H9 (cell line): ENCODE data around the gene EVI5. TPM values are rescaled to one million over a fixed set of nuclear protein-coding genes. Genes with fewer than 3 reads are reported as not detected.

Experiments
- DNase-seq: peaks from one replicate; pipeline ENCODE4 v3.0.0-alpha.2; 2017
- H2AFZ ChIP-seq: one replicate; pipeline ENCODE4 v1.6.1; 2013; ENCODE audit warnings: mild to moderate bottlenecking, low read length, control low read depth, moderate library complexity
- H2AK5ac ChIP-seq: 2 replicates; pipeline ENCODE4 v1.6.1; 2013; ENCODE audit warnings: low read length, control low read depth, mixed read lengths; ENCODE audit not compliant: insufficient read length
- H2BK120ac ChIP-seq: one replicate; pipeline ENCODE4 v1.6.1; 2013; ENCODE audit warnings: low read depth, mild to moderate bottlenecking, low read length, control low read depth, inconsistent platforms; ENCODE audit not compliant: poor library complexity, severe bottlenecking
- H2BK12ac ChIP-seq: 2 replicates; pipeline ENCODE4 v1.6.1; 2013; ENCODE audit warnings: low read length, control low read depth, mixed read lengths, low read depth; ENCODE audit not compliant: insufficient read length
- H2BK15ac ChIP-seq: 2 replicates; pipeline ENCODE4 v1.6.1; 2013; ENCODE audit warnings: low read depth, low read length, control low read depth
- H2BK20ac ChIP-seq: one replicate; pipeline ENCODE4 v1.6.1; 2013; ENCODE audit warnings: low read depth, mild to moderate bottlenecking, low read length, control low read depth, inconsistent platforms; ENCODE audit not compliant: poor library complexity, severe bottlenecking
- H2BK5ac ChIP-seq: 2 replicates; pipeline ENCODE4 v1.6.1; 2013; ENCODE audit warnings: low read length, control low read depth, mixed read lengths; ENCODE audit not compliant: insufficient read length
- H3K14ac ChIP-seq: 2 replicates; pipeline ENCODE4 v1.6.1; 2013; ENCODE audit warnings: low read length, control low read depth; ENCODE audit not compliant: insufficient read depth
- H3K18ac ChIP-seq: 2 replicates; pipeline ENCODE4 v1.6.1; 2013; ENCODE audit warnings: low read depth, mild to moderate bottlenecking, mixed read lengths, low read length, control low read depth; ENCODE audit not compliant: insufficient read length
- H3K23ac ChIP-seq: 2 replicates; pipeline ENCODE4 v1.6.1; 2013; ENCODE audit warnings: low read length, control low read depth, mixed read lengths, low read depth; ENCODE audit not compliant: insufficient read length
- H3K23me2 ChIP-seq: 2 replicates; pipeline ENCODE4 v1.6.1; 2013; ENCODE audit warnings: low read depth, mild to moderate bottlenecking, mixed read lengths, low read length, control low read depth; ENCODE audit not compliant: insufficient read length, poor library complexity, severe bottlenecking
- H3K27ac ChIP-seq: 2 replicates; pipeline ENCODE4 v1.5.1; 2013; ENCODE audit warnings: low read length, control low read depth, mixed read lengths, low read depth; ENCODE audit not compliant: insufficient read length
- H3K27me3 ChIP-seq: 2 replicates; pipeline ENCODE4 v1.6.1; 2013; ENCODE audit warnings: low read length, control low read depth, inconsistent platforms; ENCODE audit not compliant: insufficient read depth
- H3K4ac ChIP-seq: 2 replicates; pipeline ENCODE4 v1.6.1; 2013; ENCODE audit warnings: low read depth, mild to moderate bottlenecking, control low read depth, inconsistent platforms, low read length, moderate library complexity
- H3K4me1 ChIP-seq: 2 replicates; pipeline ENCODE4 v1.6.1; 2013; ENCODE audit warnings: low read length, control low read depth, inconsistent platforms; ENCODE audit not compliant: insufficient read depth
- H3K4me2 ChIP-seq: 2 replicates; pipeline ENCODE4 v1.6.1; 2013; ENCODE audit warnings: low read length, control low read depth, mixed read lengths; ENCODE audit not compliant: insufficient read length, insufficient read depth
- H3K56ac ChIP-seq: 2 replicates; pipeline ENCODE4 v1.6.1; 2013; ENCODE audit warnings: low read depth, mild to moderate bottlenecking, mixed read lengths, low read length, control low read depth; ENCODE audit not compliant: insufficient read length
- H3K79me1 ChIP-seq: 2 replicates; pipeline ENCODE4 v1.6.1; 2013; ENCODE audit warnings: low read depth, mild to moderate bottlenecking, moderate library complexity, low read length, control low read depth, inconsistent platforms; ENCODE audit not compliant: insufficient read depth, poor library complexity, severe bottlenecking
- H3K79me2 ChIP-seq: 2 replicates; pipeline ENCODE4 v1.6.1; 2013; ENCODE audit warnings: low read length, control low read depth, inconsistent platforms; ENCODE audit not compliant: insufficient read depth
- H3K9ac ChIP-seq: 2 replicates; pipeline ENCODE4 v1.6.1; 2013; ENCODE audit warnings: low read length, control low read depth, mixed read lengths; ENCODE audit not compliant: insufficient read length; ENCODE audit errors: extremely low read depth
- H3K9me3 ChIP-seq: one replicate; pipeline ENCODE4 v1.6.1; 2013; ENCODE audit warnings: low read depth, low read length, inconsistent platforms; ENCODE audit not compliant: control insufficient read depth
- H3T11ph ChIP-seq: one replicate; pipeline ENCODE4 v1.6.1; 2013; ENCODE audit warnings: mild to moderate bottlenecking, low read length, control low read depth, inconsistent platforms
- H4K20me1 ChIP-seq: one replicate; pipeline ENCODE4 v1.6.1; 2013; ENCODE audit not compliant: control insufficient read depth, insufficient read length, insufficient read depth
- H4K5ac ChIP-seq: 2 replicates; pipeline ENCODE4 v1.6.1; 2013; ENCODE audit warnings: low read depth, mild to moderate bottlenecking, mixed read lengths, low read length, control low read depth; ENCODE audit not compliant: insufficient read length
- H4K8ac ChIP-seq: replicated peaks from 2 replicates; pipeline ENCODE4 v1.6.1; 2013; ENCODE audit warnings: low read length, control low read depth, mixed read lengths, low read depth; ENCODE audit not compliant: insufficient read length
- H4K91ac ChIP-seq: 2 replicates; pipeline ENCODE4 v1.6.1; 2013; ENCODE audit warnings: low read depth, mild to moderate bottlenecking, moderate library complexity, mixed read lengths, low read length, control low read depth; ENCODE audit not compliant: insufficient read length
- H3K27ac Mint-ChIP-seq, 3 experiments: 2 replicates in 2 of 3; 3 replicates in 1 of 3; pipeline ENCODE4 v1.8.0; 2020 to 2021; ENCODE audit warnings: mixed read lengths in 3 of 3, mild to moderate bottlenecking in 1 of 3, moderate library complexity in 1 of 3
- H3K27me3 Mint-ChIP-seq: 2 replicates; pipeline ENCODE4 v1.8.0; 2021; ENCODE audit warnings: low read depth, mild to moderate bottlenecking, moderate library complexity, mixed read lengths
- H3K36me3 Mint-ChIP-seq, 3 experiments: 2 replicates in 2 of 3; 3 replicates in 1 of 3; pipeline ENCODE4 v1.8.0; 2020 to 2021; ENCODE audit warnings: low read depth in 3 of 3, mixed read lengths in 3 of 3; ENCODE audit not compliant: insufficient read depth in 1 of 3
- H3K4me1 Mint-ChIP-seq, 2 experiments: 2 replicates each; pipeline ENCODE4 v1.8.0; 2020; ENCODE audit warnings: mixed read lengths in 2 of 2
- H3K4me3 Mint-ChIP-seq, 2 experiments: 2 replicates in 1 of 2; 3 replicates in 1 of 2; pipeline ENCODE4 v1.8.0; 2020 to 2021; ENCODE audit warnings: mild to moderate bottlenecking in 2 of 2, mixed read lengths in 2 of 2, moderate library complexity in 1 of 2
- H3K9me3 Mint-ChIP-seq, 2 experiments: 2 replicates in 1 of 2; 3 replicates in 1 of 2; pipeline ENCODE4 v1.8.0; 2020; ENCODE audit warnings: mild to moderate bottlenecking in 2 of 2, mixed read lengths in 2 of 2, moderate library complexity in 1 of 2
- CTCF ChIP-seq: fragments of 200-600 bp; sonication (generic); conservative IDR thresholded peaks from 3 replicates; pipeline ENCODE4 v1.8.0; 2021; ENCODE audit warnings: antibody characterized with exemption, mild to moderate bottlenecking
- WGBS: extraction: QIAGEN DNeasy Blood & Tissue Kit; methylation state at CpG from one replicate; pipeline ENCODE4 v1.1.7; 2013; ENCODE audit warnings: missing lambda C conversion rate, low lambda C conversion rate, mixed read lengths; ENCODE audit not compliant: insufficient read length; ENCODE audit errors: extremely low coverage; 5-methylcytosine and 5-hydroxymethylcytosine counted together
- total RNA-seq: library from RNA; stranded (reverse); gene quantifications from 2 replicates; pipeline ENCODE4 v1.2.1, GENCODE V29; 2021

Gene EVI5
- total RNA-seq, 1 experiment from 2014 or later: 9.7 TPM

DNA sequence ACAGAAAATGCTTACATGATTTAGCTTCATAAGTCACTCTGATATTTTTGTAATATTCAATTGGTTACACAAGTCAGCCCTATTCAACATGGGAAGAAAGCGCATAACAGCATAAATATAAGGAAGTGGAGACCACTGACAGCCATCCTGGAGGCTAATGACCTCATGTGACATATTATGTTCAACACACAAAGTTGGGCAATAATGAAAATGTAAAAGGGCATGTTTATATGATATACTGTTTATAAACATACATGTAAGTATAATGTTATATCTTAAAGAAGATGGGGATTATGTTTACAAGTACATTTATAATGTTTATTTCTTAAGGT is 30.2 kb downstream of the EVI5 start:
- Histone ChIP-seq H2AK5ac (no peak overlapping the region), H3T11ph (no peak overlapping the region), H3K9me3 (no peaks in the 10 kb centered on the region), H3K23me2 (no peaks in the 10 kb centered on the region), H3K9ac (no peak overlapping the region), H3K23ac (no peak overlapping the region), H4K8ac (no peak overlapping the region), H3K56ac (no peak overlapping the region), H4K20me1 (no peaks in the 10 kb centered on the region), H4K91ac (no peak overlapping the region), H2AFZ (no peak overlapping the region), H2BK15ac (no peak overlapping the region), H2BK5ac (no peak overlapping the region), H3K14ac (no peak overlapping the region), H3K79me1 (no peaks in the 10 kb centered on the region), H4K5ac (no peak overlapping the region), H2BK20ac (no peak overlapping the region), H3K4me1 (no peaks in the 10 kb centered on the region), H2BK12ac (no peak overlapping the region), H2BK120ac (no peak overlapping the region), H3K79me2 (no peaks in the 10 kb centered on the region; the same call in 1 of the 2 replicates), H3K18ac (no peak overlapping the region), H3K4ac (no peak overlapping the region), H3K27ac (no peak overlapping the region), H3K27me3 (no peaks in the 10 kb centered on the region), H3K4me2 (no peak overlapping the region)
- Mint-ChIP-seq H3K27me3 (no peaks in the 10 kb centered on the region), H3K4me1 (no peaks in the 10 kb centered on the region), H3K36me3 (peaks cover 0 to 8% (median 5%) of the 10 kb centered on the region in 3 experiments; a peak in 2 of 7 replicates), H3K27ac (no peak overlapping the region), H3K4me3 (no peak overlapping the region), H3K9me3 (no peaks in the 10 kb centered on the region; a peak in 1 of 5 replicates)
- no peak for TF ChIP-seq CTCF
- no CpG with 5 or more reads among the region's 1 CpG for WGBS
- no peak for DNase-seq
